GM10266 (cell line): Measurements from ENCODE around the gene TMEM86A.
"Not testable (repeated sequence)": the region's sequence is repeated elsewhere in the genome, so short reads cannot be mapped to it uniquely, and the experiment has no call there.

Experiments
- DNase-seq: peaks from one replicate; pipeline ENCODE4 v3.0.0; 2012; ENCODE audit errors: extremely low spot score
- TF ChIP-seq, protein P1 (sequence below): IDR thresholded peaks from 2 replicates; pipeline ENCODE4 v1.5.1; 2012; ENCODE audit warnings: mild to moderate bottlenecking, low read depth; ENCODE audit not compliant: control insufficient read depth, insufficient read depth; ENCODE audit errors: missing control alignments

The TMEM86A gene

DNA sequence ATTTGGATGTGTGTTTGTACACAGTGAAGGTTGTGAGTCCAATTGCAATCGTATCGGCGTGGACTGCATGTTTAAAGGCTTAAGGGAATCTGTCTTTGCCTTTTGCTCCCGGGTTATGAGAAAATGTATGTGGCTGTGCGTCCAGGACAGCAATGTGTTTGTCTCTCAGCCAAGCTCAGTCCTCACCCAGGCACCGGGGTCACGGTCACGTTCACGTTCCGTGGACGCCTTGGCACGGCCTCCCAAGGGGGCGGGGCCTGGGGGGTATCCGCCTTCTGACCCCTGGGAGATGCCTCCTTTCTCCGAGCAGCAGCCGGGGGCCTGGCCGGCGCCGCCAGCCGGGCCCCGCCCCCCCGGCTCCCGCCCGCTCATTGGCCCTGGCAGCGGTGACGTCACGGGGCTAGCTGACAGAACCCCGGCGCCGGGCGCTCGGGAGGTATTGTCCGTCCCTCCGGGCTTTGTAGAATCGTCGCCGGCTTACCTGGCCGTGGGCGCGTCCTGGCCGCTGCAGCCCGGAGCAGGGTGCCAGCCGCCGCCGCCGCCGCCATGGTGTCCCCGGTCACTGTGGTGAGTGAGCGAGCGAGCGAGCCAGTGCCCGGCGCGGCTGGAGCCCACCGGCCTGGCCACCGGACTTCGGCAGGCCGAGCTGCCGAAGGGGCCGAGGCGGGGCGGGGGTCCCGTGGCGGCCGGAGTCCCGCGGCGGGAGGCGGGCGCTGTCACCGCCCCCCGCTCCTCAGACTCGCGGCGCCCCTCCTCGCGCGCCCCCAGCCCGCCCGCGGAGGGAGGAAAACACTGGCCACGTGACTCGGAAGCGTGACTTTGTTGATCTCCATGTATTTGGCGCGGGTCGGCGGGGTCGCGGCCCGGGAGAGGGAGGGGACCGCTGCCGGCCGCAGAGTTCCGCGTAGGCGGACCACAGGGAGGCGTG, at the start of gene TMEM86A:
Gene TMEM86A (plus strand): TSS at position 439 of the 928 bp plus-strand sequence. CDS start 108 bp downstream, at position 547.
- TF ChIP-seq, protein P1, sequence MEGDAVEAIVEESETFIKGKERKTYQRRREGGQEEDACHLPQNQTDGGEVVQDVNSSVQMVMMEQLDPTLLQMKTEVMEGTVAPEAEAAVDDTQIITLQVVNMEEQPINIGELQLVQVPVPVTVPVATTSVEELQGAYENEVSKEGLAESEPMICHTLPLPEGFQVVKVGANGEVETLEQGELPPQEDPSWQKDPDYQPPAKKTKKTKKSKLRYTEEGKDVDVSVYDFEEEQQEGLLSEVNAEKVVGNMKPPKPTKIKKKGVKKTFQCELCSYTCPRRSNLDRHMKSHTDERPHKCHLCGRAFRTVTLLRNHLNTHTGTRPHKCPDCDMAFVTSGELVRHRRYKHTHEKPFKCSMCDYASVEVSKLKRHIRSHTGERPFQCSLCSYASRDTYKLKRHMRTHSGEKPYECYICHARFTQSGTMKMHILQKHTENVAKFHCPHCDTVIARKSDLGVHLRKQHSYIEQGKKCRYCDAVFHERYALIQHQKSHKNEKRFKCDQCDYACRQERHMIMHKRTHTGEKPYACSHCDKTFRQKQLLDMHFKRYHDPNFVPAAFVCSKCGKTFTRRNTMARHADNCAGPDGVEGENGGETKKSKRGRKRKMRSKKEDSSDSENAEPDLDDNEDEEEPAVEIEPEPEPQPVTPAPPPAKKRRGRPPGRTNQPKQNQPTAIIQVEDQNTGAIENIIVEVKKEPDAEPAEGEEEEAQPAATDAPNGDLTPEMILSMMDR, result no peak

GRCh38 chr11:18650353-18650752, 48.2 kb upstream of the TMEM86A start:
- TF ChIP-seq, protein P1, result no peak
- DNase-seq, result no peak

More for the DNA sequence above, at the start of gene TMEM86A:
- peak; percentile 95 for DNase-seq

GRCh38 chr11:18650859-18651557, 47.6 kb upstream of the TMEM86A start:
- TF ChIP-seq, protein P1, result peak; percentile 68
- DNase-seq, result peak; percentile 54

GRCh38 chr11:18657673-18658072, 40.9 kb upstream of the TMEM86A start:
- TF ChIP-seq, protein P1, result no peak
- DNase-seq, result no peak

GRCh38 chr11:18665353-18665872, 33.2 kb upstream of the TMEM86A start:
- DNase-seq, result not testable (repeated sequence)

GRCh38 chr11:18668131-18668530, 30.4 kb upstream of the TMEM86A start:
- TF ChIP-seq, protein P1, result no peak
- no peak for DNase-seq

DNA sequence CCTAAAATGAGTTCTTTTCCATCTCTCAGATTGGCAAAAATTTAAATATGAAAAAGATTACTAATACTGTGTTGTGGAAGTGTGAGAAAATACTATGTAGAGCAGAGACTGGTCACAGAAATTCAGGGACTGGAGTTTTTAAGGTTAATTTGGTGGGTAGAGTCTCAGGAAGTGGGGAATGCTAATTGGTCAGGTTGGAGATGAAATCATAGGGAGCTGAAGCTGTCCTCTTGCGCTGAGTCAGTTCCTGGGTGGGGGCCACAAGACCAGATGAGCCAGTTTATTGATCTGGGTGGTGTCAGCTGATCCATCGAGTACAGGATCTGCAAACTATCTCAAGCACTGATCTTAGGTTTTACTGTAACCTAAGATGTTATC, 29.4 kb upstream of the TMEM86A start:
- no peak for DNase-seq
- TF ChIP-seq, protein P1, result no peak
